Left renal cortex interstitium (tissue), 4 donors: ENCODE results near the gene MED16. TPM values are rescaled to one million over a fixed set of nuclear protein-coding genes. Genes with fewer than 3 reads are reported as not detected.
"Not testable (repeated sequence)": the region's sequence is repeated elsewhere in the genome, so short reads cannot be mapped to it uniquely, and the experiment has no call there.

ENCODE experiments used
- DNase-seq, 4 donors: peaks; one replicate each; pipeline ENCODE4 v3.0.0-alpha.2; 2013; ENCODE audit warnings: low read depth in 4 of 4, low spot score in 2 of 4, missing footprints in 1 of 4
- polyA plus RNA-seq, 4 donors: library from polyadenylated mRNA; unstranded; fragments of 120-200 nt; gene quantifications; one replicate each; pipeline ENCODE4 v1.2.1, GENCODE V29; 2013; ENCODE audit not compliant: insufficient read length in 4 of 4

MED16 gene
- polyA plus RNA-seq, 4 donors, result 44.5 to 90.9 (median 64.0) TPM

GRCh38 chr19:840519-841206 lies 52.3 kb downstream of the MED16 start, which contains the start of gene PRTN3:
Gene PRTN3 (plus strand): TSS chr19:840999. CDS start chr19:841009, 10 bp downstream.
- DNase-seq, result no peak

GRCh38 chr19:835210-835810 lies 57.7 kb downstream of the MED16 start:
- DNase-seq, result no peak

- DNase-seq, result no peak
Measured at GRCh38 chr19:834216-834615, 58.8 kb downstream of the MED16 start.

GRCh38 chr19:831407-832369 lies 61.3 kb downstream of the MED16 start:
- DNase-seq, result no peak

GRCh38 chr19:829129-829758 lies 63.7 kb downstream of the MED16 start:
- no peak for DNase-seq

GRCh38 chr19:827710-828321 lies 65.2 kb downstream of the MED16 start, which contains the start of gene AZU1:
Gene AZU1 (plus strand): TSS chr19:827837. CDS start chr19:827847, 10 bp downstream.
- DNase-seq, result no peak

GRCh38 chr19:827314-827709 lies 65.7 kb downstream of the MED16 start:
- no peak for DNase-seq

GRCh38 chr19:825897-826644 lies 66.9 kb downstream of the MED16 start:
- DNase-seq, result no peak

GRCh38 chr19:824885-825284 lies 68.1 kb downstream of the MED16 start:
- no peak for DNase-seq

- DNase-seq, result no peak
Measured at GRCh38 chr19:823565-824121, 69.3 kb downstream of the MED16 start.

GRCh38 chr19:821825-822503 lies 71.0 kb downstream of the MED16 start, which contains the start of gene PLPPR3:
Gene PLPPR3 (minus strand): TSS chr19:821955. CDS start chr19:821559, 396 bp downstream.
- DNase-seq, result no peak

GRCh38 chr19:821231-821824 lies 71.7 kb downstream of the MED16 start:
- no peak for DNase-seq

- not testable (repeated sequence) for DNase-seq
Measured at GRCh38 chr19:820212-820611, 72.8 kb downstream of the MED16 start.

Other genes starting within 250 kb of the MED16 start
- gene RNF126, start 230.0 kb downstream of the MED16 start, polyA plus RNA-seq, result 10 to 100 TPM; 22.6 to 41.5 (median 30.7) TPM
- 10 to 100 TPM; 17.2 to 19.7 (median 19.4) TPM for gene FSTL3, start 216.8 kb downstream of the MED16 start, polyA plus RNA-seq
- under 1 TPM; 0.13 to 0.48 (median 0.36) TPM for gene PRSS57, start 197.7 kb downstream of the MED16 start, polyA plus RNA-seq
- gene PALM, start 184.3 kb downstream of the MED16 start, polyA plus RNA-seq, result 100 to 1,000 TPM in 3 of 4 donors, 10 to 100 TPM in 1; 77.2 to 115 (median 106) TPM
- gene MISP, start 142.1 kb downstream of the MED16 start, polyA plus RNA-seq, result 10 to 100 TPM in 1 of 4 donors, 1 to 10 TPM in 3; 6.0 to 10.1 (median 9.4) TPM
- 100 to 1,000 TPM; 344 to 430 (median 396) TPM for gene PTBP1, start 95.7 kb downstream of the MED16 start, polyA plus RNA-seq
- gene PLPPR3, start 71.2 kb downstream of the MED16 start, polyA plus RNA-seq, result 10 to 100 TPM; 11.6 to 24.0 (median 17.3) TPM
- gene AZU1, start 65.3 kb downstream of the MED16 start, polyA plus RNA-seq, result 1 to 10 TPM; 1.0 to 3.4 (median 1.4) TPM
- gene PRTN3, start 52.2 kb downstream of the MED16 start, polyA plus RNA-seq, result 1 to 10 TPM in 2 of 4 donors, under 1 TPM in 2; 0.65 to 2.7 (median 1.3) TPM
- gene ELANE, start 40.9 kb downstream of the MED16 start, polyA plus RNA-seq, result under 1 TPM; 0.34 to 0.87 (median 0.40) TPM
- 1 to 10 TPM; 2.2 to 5.4 (median 4.3) TPM for gene CFD, start 33.5 kb downstream of the MED16 start, polyA plus RNA-seq
- gene RNU6-9, start 297 bp upstream of the MED16 start, polyA plus RNA-seq, result not detected
- gene R3HDM4, start 20.0 kb upstream of the MED16 start, polyA plus RNA-seq, result 10 to 100 TPM; 35.6 to 62.3 (median 53.4) TPM
- 1 to 10 TPM in 2 of 4 donors, under 1 TPM in 2; 0.32 to 1.3 (median 1.00) TPM for gene KISS1R, start 24.1 kb upstream of the MED16 start, polyA plus RNA-seq
- 10 to 100 TPM; 16.3 to 37.2 (median 29.1) TPM for gene ARID3A, start 32.8 kb upstream of the MED16 start, polyA plus RNA-seq
- gene WDR18, start 91.2 kb upstream of the MED16 start, polyA plus RNA-seq, result 10 to 100 TPM; 33.2 to 68.7 (median 55.4) TPM
- gene GRIN3B, start 107.2 kb upstream of the MED16 start, polyA plus RNA-seq, result 1 to 10 TPM in 2 of 4 donors, under 1 TPM in 2; 0.41 to 1.4 (median 1.0) TPM
- 100 to 1,000 TPM in 3 of 4 donors, 10 to 100 TPM in 1; 98.0 to 154 (median 130) TPM for gene TMEM259, start 127.9 kb upstream of the MED16 start, polyA plus RNA-seq
- not detected for gene RNU6-2, start 128.3 kb upstream of the MED16 start, polyA plus RNA-seq
- gene CNN2, start 133.4 kb upstream of the MED16 start, polyA plus RNA-seq, result 100 to 1,000 TPM; 163 to 215 (median 186) TPM
- 10 to 100 TPM in 1 of 4 donors, 1 to 10 TPM in 3; 6.9 to 14.0 (median 8.5) TPM for gene ABCA7, start 146.9 kb upstream of the MED16 start, polyA plus RNA-seq
- gene ARHGAP45, start 174.0 kb upstream of the MED16 start, polyA plus RNA-seq, result 10 to 100 TPM in 3 of 4 donors, 1 to 10 TPM in 1; 9.4 to 14.9 (median 12.2) TPM
- 100 to 1,000 TPM; 139 to 183 (median 154) TPM for gene POLR2E, start 202.2 kb upstream of the MED16 start, polyA plus RNA-seq
- gene GPX4, start 210.8 kb upstream of the MED16 start, polyA plus RNA-seq, result 100 to 1,000 TPM; 240 to 321 (median 259) TPM